Mucosa of rectum (tissue), 2 donors: ENCODE data around the gene PER1.
A peak's percentile ranks its signal among the peaks of the same experiment; 100 is the strongest.

Experiments used
- H3K27ac ChIP-seq, 2 donors: one replicate each; pipeline ENCODE4 v1.7.0; 2013; ENCODE audit warnings: inconsistent platforms in 2 of 2, low read depth in 2 of 2, low read length in 2 of 2
- H3K27me3 ChIP-seq, 2 donors: one replicate each; pipeline ENCODE4 v1.7.0; 2013; ENCODE audit warnings: low read length in 2 of 2; ENCODE audit not compliant: control insufficient read depth in 2 of 2, insufficient read depth in 2 of 2
- H3K36me3 ChIP-seq, 2 donors: one replicate each; pipeline ENCODE4 v1.7.0; 2013; ENCODE audit warnings: low read length in 2 of 2; ENCODE audit not compliant: control insufficient read depth in 2 of 2, insufficient read depth in 2 of 2
- H3K4me1 ChIP-seq, 2 donors: one replicate each; pipeline ENCODE4 v1.7.0; 2013; ENCODE audit warnings: low read length in 2 of 2, mild to moderate bottlenecking in 1 of 2; ENCODE audit not compliant: control insufficient read depth in 2 of 2, insufficient read depth in 2 of 2
- H3K4me3 ChIP-seq, 2 donors: one replicate each; pipeline ENCODE4 v1.7.0; 2013; ENCODE audit warnings: low read length in 2 of 2
- H3K9ac ChIP-seq, 2 donors: one replicate each; pipeline ENCODE4 v1.7.0; 2013; ENCODE audit warnings: low read length in 2 of 2, low read depth in 1 of 2, mild to moderate bottlenecking in 1 of 2
- H3K9me3 ChIP-seq, 2 donors: one replicate each; pipeline ENCODE4 v1.7.0; 2013; ENCODE audit warnings: low read length in 2 of 2; ENCODE audit not compliant: control insufficient read depth in 2 of 2
- donor health status: healthy.
- donor health status: Normal muscosa, but diverticular disease.

Gene PER1

DNA sequence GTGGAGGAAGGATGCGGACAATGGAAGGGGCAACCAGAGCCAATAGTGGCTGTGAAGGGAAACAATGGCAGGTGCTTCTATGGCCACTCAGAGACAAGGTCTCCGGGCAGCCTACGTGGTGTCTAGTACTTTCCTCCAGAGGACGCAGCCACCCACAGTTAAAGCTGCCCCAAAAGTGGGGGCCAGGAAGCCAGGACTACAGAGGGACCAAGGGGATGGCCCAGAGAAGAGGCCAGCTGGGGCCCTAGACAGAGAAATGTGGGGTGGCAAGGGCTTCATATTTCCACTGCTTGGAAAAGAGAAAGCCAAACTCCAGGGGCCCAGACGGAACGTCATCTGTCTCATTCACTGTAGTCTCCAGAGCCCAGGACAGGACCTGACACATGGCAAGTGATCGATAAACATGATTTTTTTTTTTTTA, 837 bp upstream of the PER1 start:
- Histone ChIP-seq H3K9ac (peak overlapping the region; percentile 78 to 95), H3K27me3 (no peaks in the 10 kb centered on the region), H3K4me1 (peaks cover 51 to 56% of the 10 kb centered on the region in 2 donors), H3K27ac (peak overlapping the region; percentile 98 to 100), H3K4me3 (peak overlapping the region; percentile 33 to 89), H3K36me3 (peaks cover 24 to 28% of the 10 kb centered on the region in 2 donors), H3K9me3 (no peaks in the 10 kb centered on the region)

DNA sequence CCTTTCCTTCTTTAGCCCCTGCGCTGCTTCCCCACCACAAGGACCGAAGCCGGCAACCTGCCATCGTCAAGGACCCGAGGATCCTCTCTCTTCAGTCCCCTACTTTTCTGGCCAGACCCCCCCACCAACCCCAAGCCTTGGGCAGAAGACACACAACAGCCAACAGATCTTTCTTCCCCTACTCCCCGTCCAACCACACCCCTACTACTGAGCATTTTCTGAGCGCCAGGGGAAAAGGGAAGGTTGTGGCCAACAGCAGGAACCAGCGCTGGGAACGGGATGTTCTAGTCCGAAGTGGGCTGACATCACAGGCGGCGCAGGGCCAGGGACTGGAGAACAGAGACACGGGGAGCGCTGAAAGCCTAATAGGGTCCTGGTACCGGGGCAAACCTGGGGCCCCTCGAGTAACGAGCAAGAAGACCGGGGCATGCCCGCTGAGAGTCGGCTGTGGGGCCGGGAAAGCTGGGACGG, 528 bp downstream of the PER1 start:
- Histone ChIP-seq H3K4me1 (peaks cover 46 to 50% of the 10 kb centered on the region in 2 donors), H3K27me3 (no peaks in the 10 kb centered on the region), H3K27ac (peak overlapping the region; percentile 98 to 100), H3K9me3 (no peaks in the 10 kb centered on the region), H3K4me3 (peak overlapping the region; percentile 74 to 89), H3K36me3 (peaks cover 37 to 42% of the 10 kb centered on the region in 2 donors), H3K9ac (peak overlapping the region; percentile 95 to 99)

DNA sequence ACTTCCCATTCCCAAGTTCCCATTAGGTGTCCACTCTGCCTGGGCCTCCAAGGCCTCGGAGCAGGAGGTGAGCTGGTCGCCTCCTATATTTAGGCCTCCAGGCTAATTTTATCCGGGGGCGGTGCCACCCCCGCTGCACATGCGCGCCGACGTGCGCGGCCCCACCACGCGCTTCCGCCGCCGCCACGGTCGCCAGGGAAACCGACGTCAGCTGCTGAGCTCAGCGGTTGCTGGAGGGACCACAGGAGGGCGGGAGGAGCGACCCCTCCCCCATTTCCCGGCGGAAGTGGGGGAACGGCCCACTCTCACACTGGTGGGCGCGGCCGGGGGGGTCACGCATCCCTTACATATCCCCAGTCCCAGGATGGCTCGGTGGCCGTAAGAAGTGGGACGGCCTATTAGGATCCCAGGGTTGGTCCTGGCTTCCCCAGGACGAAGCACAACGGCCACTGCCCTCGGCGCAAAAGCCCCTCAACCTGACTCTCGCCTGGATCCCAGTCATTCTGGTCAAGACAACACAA, 1.0 kb downstream of the PER1 start:
- H3K27me3 ChIP-seq: no peaks in the 10 kb centered on the region
- H3K9me3 ChIP-seq: no peaks in the 10 kb centered on the region
- peaks cover 42 to 46% of the 10 kb centered on the region in 2 donors for H3K36me3 ChIP-seq
- peaks cover 45 to 50% of the 10 kb centered on the region in 2 donors for H3K4me1 ChIP-seq
- H3K9ac ChIP-seq: peak overlapping the region; percentile 95 to 99
- peak overlapping the region; percentile 74 to 89 for H3K4me3 ChIP-seq
- H3K27ac ChIP-seq: peak overlapping the region; percentile 98 to 100

DNA sequence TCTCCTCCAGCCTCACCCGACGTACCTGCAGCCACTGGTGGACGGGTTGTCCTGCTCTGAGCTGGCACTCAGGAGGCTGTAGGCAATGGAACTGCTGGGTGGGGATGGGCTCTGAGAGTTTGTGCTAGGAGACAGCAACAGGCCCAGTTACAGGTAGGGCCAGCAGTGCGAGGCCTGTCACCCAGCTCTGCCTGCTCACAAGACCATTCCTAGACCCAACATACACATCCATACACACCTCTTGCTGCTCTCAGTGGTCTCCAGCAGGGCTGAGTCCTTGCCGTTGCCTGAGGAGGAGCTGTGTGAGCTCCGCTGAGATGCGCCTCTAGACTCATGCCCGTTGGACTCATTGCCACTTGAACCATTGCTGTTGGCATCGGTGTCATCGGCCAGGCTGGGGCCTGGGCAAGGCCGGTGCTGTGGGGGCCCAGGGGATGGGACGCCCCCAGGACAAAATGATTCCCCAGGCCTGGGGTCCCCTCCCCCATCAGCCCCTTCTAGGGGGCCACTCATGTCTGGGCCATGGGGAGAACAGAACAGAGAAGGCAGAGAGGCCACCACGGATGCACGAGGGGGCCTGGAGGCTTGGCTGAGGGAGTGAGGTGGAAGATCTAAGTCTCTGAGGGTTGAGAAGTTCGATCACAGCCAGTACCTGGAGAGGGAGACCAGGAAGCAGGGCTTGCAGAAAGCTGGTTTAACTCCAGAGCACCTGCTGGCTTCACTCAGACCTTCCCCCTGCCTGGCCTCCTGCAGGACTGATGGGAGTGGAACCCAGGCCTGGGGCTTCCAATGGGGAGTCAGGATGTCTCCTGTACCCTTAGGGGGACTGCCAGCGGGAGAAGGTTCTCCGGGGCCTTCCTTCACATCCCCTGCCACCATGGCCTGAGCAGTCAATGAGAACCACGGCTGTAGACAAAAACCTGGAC, 1.7 kb downstream of the PER1 start:
- Histone ChIP-seq H3K27ac (peak overlapping the region; percentile 98 to 100), H3K4me3 (peak overlapping the region; percentile 4 to 89), H3K9ac (peak overlapping the region; percentile 74 to 95), H3K27me3 (no peaks in the 10 kb centered on the region), H3K9me3 (no peaks in the 10 kb centered on the region), H3K4me1 (peaks cover 40 to 46% of the 10 kb centered on the region in 2 donors), H3K36me3 (peaks cover 50 to 52% of the 10 kb centered on the region in 2 donors)

DNA sequence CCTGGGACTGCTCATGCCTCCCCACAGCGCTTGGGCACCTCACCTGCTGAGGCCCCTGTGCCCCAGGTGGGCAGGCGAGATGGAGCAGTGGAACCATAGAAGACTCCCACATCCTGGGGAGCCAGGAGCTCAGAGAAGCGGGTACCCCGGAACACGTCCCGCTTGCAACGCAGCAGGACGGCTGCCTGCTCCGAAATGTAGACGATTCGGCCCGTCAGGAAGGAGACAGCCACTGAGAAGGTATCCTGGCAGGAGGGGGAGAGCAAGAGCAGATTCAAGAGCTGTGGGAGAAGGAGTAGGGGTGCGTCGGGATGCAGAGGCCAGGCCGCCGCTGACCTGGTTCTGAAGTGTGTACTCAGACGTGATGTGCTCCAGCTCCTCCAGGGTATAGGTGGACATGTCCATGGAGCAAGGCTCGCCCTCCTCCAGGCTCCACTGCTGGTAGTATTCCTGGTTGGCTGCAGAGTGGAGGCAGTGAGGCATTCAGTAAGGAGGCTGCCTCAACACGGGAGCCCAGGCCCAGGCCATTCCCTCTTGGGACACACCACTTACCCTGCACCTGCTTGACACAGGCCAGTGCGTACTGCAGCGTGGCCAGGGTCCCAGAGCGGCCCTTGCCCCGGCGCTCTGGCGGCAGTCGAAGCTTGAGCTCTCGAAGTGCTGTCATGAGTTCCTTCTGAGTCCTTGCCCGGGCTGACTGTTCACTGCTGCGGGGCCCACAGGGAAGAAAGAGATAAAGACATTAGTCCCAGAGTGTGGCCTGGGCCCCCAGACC, 2.6 kb downstream of the PER1 start:
- Histone ChIP-seq H3K27me3 (no peaks in the 10 kb centered on the region), H3K4me3 (no peak overlapping the region), H3K9me3 (no peaks in the 10 kb centered on the region), H3K9ac (no peak overlapping the region), H3K27ac (no peak overlapping the region), H3K36me3 (peaks cover 53% of the 10 kb centered on the region in 2 donors), H3K4me1 (peaks cover 31 to 37% of the 10 kb centered on the region in 2 donors)

DNA sequence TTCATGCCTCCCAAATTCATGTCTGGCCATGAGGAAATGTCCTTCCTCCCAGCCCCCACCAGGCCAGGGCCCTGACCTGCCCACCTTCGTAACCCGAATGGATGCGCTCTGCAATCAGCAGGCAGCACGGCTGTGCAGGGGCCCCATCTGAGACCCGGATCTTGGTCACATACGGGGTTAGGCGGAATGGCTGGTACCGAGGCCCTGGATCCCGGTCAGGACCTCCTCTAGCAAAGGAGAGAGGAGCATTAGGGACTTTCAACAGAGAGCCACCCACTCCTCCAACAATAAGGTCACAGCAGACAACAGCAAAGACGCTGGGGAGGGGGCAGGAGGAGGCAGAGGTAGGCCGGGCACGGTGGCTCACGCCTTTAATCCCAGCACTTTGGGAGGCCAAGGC, 3.6 kb downstream of the PER1 start:
- Histone ChIP-seq H3K9me3 (no peaks in the 10 kb centered on the region), H3K27me3 (no peaks in the 10 kb centered on the region), H3K27ac (no peak overlapping the region), H3K4me1 (peaks cover 28 to 29% of the 10 kb centered on the region in 2 donors), H3K9ac (no peak overlapping the region), H3K36me3 (peaks cover 64% of the 10 kb centered on the region in 2 donors), H3K4me3 (no peak overlapping the region)

DNA sequence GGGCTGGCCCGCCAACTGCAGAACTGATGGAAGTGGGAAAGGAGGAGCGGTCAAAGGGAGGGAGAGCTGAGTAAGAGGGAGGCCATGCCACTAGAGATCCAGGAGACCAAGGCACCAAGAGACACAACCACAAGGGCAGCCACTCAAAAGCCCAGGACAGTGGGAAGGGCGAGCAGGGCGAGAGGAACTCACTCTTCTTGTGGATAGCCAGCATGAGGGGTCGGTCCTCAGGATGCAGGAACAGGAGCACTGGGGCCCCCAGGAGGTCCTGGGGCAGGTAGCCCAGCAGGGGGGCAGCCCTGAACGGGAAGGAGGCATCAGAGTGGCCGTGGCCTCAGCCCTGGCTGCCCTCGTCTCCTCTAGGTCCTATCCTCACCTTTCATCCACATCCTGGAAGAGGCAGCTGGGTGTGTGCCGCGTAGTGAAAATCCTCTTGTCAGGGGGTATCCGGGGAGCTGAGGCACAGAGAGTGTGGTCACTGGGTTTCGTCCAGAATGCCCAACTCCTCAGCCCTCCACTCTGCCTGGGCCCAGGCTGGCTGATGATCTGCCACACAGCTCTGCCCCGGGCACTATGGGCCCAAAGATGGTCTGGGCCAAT, 4.3 kb downstream of the PER1 start:
- H3K9me3 ChIP-seq: no peaks in the 10 kb centered on the region
- H3K9ac ChIP-seq: no peak overlapping the region
- no peaks in the 10 kb centered on the region for H3K27me3 ChIP-seq
- peaks cover 21 to 22% of the 10 kb centered on the region in 2 donors for H3K4me1 ChIP-seq
- H3K27ac ChIP-seq: no peak overlapping the region
- H3K36me3 ChIP-seq: peaks cover 63 to 67% of the 10 kb centered on the region in 2 donors
- H3K4me3 ChIP-seq: no peak overlapping the region

DNA sequence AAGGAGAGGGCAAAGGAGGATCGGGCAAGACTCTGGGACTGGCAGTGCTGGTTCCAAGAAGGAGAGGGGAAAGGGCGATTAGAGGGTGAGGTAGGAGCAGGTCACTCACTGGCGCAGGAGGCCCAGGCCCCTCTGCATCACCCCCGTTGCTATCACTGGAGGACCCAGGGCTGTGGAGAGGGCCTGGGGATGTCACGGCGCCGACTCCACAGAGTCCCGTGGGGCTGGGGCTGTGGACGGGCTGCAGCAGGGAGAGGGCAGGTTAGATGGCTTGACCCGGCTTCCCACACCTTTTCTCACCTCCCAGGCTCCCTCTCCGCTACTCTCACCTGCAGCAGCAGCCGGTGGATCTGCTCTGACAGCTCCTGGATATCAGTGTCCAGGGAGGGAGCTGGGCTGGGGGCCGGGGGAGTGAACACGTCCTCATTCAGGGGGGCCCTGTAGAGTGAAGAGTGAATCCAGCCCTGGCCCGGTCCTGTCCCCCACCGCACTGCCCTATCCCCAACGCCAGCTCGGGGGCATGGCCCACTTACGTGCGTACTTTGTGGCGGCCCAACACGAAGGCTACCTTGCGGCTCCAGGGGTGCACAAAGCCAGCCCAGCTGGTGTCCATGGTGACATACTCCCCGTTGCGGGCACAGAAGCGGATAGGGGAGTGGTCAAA, 4.9 kb downstream of the PER1 start:
- no peaks in the 10 kb centered on the region for H3K27me3 ChIP-seq
- no peak overlapping the region for H3K4me3 ChIP-seq
- H3K27ac ChIP-seq: no peak overlapping the region
- no peaks in the 10 kb centered on the region for H3K9me3 ChIP-seq
- peaks cover 69 to 74% of the 10 kb centered on the region in 2 donors for H3K36me3 ChIP-seq
- peaks cover 16 to 17% of the 10 kb centered on the region in 2 donors for H3K4me1 ChIP-seq
- no peak overlapping the region for H3K9ac ChIP-seq

DNA sequence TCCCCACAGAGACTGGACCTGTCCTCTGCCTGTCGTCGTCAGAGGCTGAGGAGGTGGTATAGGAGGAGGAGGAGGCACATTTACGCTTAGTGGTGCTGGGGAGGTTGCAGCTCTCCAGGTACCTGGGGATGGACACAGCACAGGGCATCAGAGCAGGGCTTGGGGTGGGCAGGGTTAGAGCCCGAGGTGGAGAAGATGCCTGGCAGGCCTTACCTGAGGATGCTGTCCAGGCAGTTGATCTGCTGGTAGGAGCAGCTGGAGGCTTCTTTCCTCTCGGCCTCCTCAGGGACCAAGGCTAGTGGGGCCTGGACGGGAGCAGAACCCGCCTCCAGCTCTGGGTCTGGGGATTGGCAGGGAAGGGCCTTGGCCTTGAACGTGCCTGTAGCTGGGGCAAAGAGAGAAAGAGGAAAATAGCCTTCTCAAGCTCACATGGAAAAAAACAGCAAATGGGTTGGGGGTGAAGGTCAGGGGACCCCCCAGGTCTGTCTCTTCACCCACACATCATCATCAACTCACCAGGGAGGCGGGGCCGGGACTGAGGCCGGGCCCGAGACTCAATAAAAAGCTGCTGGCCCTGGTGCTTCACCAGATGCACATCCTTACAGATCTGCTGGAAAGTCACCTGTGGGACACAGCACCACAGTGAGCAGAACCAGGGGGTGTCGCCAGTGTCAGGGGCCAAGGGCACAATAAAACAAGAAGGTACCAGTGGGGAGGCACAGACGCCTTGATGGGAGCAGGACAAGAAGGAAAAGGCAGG, 5.6 kb downstream of the PER1 start:
- Histone ChIP-seq H3K36me3 (peaks cover 76 to 80% of the 10 kb centered on the region in 2 donors), H3K4me1 (peaks cover 10 to 11% of the 10 kb centered on the region in 2 donors), H3K27ac (no peak overlapping the region)

More for the DNA sequence above, 5.6 kb downstream of the PER1 start:
- Histone ChIP-seq H3K9ac (no peak overlapping the region), H3K4me3 (no peak overlapping the region), H3K9me3 (no peaks in the 10 kb centered on the region), H3K27me3 (no peaks in the 10 kb centered on the region)
